Inflammatory macrophage (primary cell): ENCODE measurements around the gene MAP3K15.
A peak's percentile ranks its signal among the peaks of the same experiment; 100 is the strongest.

Source experiments
- DNase-seq, 2 donors: peaks; one replicate each; pipeline ENCODE4 v3.0.0-alpha.2; 2020 to 2022

The MAP3K15 gene

GRCh38 chrX:19389227-19389845 is 126.0 kb downstream of the MAP3K15 start:
- no peak for DNase-seq

- no peak for DNase-seq
Observed at GRCh38 chrX:19388741-19389140, 126.6 kb downstream of the MAP3K15 start.

- no peak for DNase-seq
Observed at GRCh38 chrX:19388064-19388679, 127.1 kb downstream of the MAP3K15 start.

- DNase-seq: no peak
Observed at GRCh38 chrX:19386679-19387078, 128.6 kb downstream of the MAP3K15 start.

GRCh38 chrX:19382555-19383145 is 132.7 kb downstream of the MAP3K15 start:
- peak; percentile 59 to 71 for DNase-seq

GRCh38 chrX:19381326-19381725 is 134.0 kb downstream of the MAP3K15 start:
- no peak for DNase-seq

- DNase-seq: no peak
Observed at GRCh38 chrX:19377799-19378198, 137.5 kb downstream of the MAP3K15 start.

GRCh38 chrX:19375546-19375945 is 139.8 kb downstream of the MAP3K15 start:
- DNase-seq: no peak

- DNase-seq: no peak
Observed at GRCh38 chrX:19373351-19373891, 141.9 kb downstream of the MAP3K15 start.

- DNase-seq: no peak
Observed at GRCh38 chrX:19372547-19373331, 142.6 kb downstream of the MAP3K15 start.

- peak; percentile 60 to 61 for DNase-seq
Observed at GRCh38 chrX:19372170-19372546, 143.2 kb downstream of the MAP3K15 start.

- no peak for DNase-seq
Observed at GRCh38 chrX:19370061-19370460, 145.2 kb downstream of the MAP3K15 start.

- no peak for DNase-seq
Observed at GRCh38 chrX:19368576-19368975, 146.7 kb downstream of the MAP3K15 start.

GRCh38 chrX:19361701-19362100 is 153.6 kb downstream of the MAP3K15 start:
- no peak for DNase-seq

GRCh38 chrX:19360903-19361302 is 154.4 kb downstream of the MAP3K15 start:
- no peak for DNase-seq

- DNase-seq: peak in 1 of 2 donors; percentile 35
Observed at GRCh38 chrX:19358521-19358920, 156.8 kb downstream of the MAP3K15 start.

GRCh38 chrX:19354625-19355024 is 160.7 kb downstream of the MAP3K15 start:
- DNase-seq: no peak

GRCh38 chrX:19350941-19351384 is 164.3 kb downstream of the MAP3K15 start:
- peak; percentile 68 to 70 for DNase-seq

- no peak for DNase-seq
Observed at GRCh38 chrX:19349264-19349663, 166.0 kb downstream of the MAP3K15 start.

GRCh38 chrX:19347916-19348315 is 167.4 kb downstream of the MAP3K15 start:
- DNase-seq: no peak

GRCh38 chrX:19344661-19345060 is 170.6 kb downstream of the MAP3K15 start:
- no peak for DNase-seq

- peak; percentile 93 to 94 for DNase-seq
Observed at GRCh38 chrX:19343535-19344408, 171.5 kb downstream of the MAP3K15 start, which contains the start of gene PDHA1. TSS of gene PDHA1 (plus strand) at chrX:19343927. CDS start at chrX:19344038, 111 bp downstream.
